ENCODE results near the gene PDZD8.
A peak's percentile ranks its signal among the peaks of the same experiment; 100 is the strongest.
"Not testable (repeated sequence)": the region's sequence is repeated elsewhere in the genome, so short reads cannot be mapped to it uniquely, and the experiment has no call there.

Gene PDZD8

GRCh38 chr10:117348236-117348635 lies 27.0 kb downstream of the PDZD8 start:
- no peak for DNase-seq

DNA sequence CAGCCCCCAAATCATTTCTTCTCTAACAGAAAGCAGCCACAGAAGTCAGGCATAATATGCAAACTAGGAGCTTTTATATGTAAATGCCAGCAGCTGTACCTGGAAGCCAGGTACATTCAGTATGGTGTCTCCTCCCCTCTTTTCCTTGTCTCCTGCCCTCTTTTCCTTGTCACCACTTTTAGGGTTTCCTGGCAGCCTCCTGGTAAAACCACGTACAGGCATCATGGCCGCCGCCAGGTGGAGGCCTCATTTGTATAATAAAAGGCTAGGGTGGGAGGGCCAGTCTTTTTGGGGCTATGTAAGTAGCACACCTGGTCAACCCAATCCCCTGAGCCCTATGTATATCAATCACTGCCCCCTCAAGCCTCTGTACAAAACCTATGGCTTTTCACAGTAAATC lies 28.7 kb downstream of the PDZD8 start:
- no peak for DNase-seq

- DNase-seq, result no peak
These were observed 30.1 kb downstream of the PDZD8 start for GRCh38 chr10:117345143-117345542.

- no peak for DNase-seq
These were observed 32.6 kb downstream of the PDZD8 start for GRCh38 chr10:117342641-117343040.

GRCh38 chr10:117341061-117341460 lies 34.2 kb downstream of the PDZD8 start:
- no peak for DNase-seq

- DNase-seq, result no peak
These were observed 35.3 kb downstream of the PDZD8 start for GRCh38 chr10:117339979-117340378.

DNA sequence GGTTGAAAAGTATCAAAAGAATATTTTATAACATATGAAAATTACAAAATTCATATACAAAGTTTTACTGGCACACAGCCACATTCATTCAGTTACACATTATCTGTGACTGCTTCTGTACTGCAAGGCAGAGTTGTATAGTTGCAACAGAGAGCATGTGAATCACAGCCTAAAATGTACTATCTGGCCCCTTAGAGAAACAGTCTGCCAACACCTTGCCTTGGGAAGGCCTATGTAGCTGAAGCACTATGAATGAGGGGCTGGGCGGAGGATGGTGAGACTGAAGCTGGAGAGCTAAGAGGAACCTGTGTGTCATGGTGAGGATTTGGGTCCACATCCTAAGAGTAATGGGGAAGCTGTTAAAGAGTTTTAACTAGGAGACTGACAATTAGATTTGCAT lies 35.7 kb downstream of the PDZD8 start:
- DNase-seq, result no peak

GRCh38 chr10:117334926-117335325 lies 40.3 kb downstream of the PDZD8 start:
- no peak for DNase-seq

DNA sequence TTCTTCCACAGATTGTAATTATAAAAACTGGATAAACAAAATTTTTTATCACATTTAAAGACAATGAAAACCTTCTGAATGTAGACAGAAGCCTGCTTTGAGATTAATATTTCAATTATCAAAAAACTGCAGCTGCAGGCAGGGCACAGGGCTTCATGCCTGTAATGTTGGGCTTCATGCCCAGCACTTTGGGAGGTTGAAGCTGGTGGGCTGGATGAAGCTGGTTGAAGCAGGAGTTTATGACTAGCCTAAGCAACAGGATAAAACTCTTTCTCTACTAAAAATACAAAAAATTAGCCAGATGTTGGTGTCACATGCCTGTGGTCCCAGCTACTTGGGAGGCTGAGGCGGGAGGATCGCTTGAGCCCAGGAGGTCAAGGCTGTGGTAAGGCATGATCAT lies 41.2 kb downstream of the PDZD8 start:
- no peak for DNase-seq

GRCh38 chr10:117327262-117327661 lies 48.0 kb downstream of the PDZD8 start:
- DNase-seq, result peak; percentile 22

- DNase-seq, result no peak
These were observed 50.9 kb downstream of the PDZD8 start for GRCh38 chr10:117324367-117324766.

DNA sequence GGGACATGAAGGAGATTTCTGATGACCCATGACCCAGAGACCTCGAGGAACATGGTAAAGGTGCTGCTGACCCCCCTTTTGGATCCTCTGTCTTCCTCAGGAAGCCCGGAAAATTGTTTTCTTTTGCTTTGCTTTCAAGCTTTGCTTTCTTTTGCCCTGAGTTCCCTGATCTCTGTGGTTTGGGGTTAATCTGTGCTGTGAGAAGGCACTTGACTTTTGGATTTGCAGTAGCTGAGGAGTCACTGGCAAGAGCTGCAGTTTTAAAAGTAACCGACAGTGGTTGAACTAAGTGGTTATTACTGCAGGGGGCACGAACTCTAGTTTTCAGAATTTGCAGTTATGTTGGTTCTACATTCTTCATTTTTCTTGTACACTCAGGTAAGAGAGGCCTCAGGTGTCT lies 53.0 kb downstream of the PDZD8 start:
- no peak for DNase-seq

DNA sequence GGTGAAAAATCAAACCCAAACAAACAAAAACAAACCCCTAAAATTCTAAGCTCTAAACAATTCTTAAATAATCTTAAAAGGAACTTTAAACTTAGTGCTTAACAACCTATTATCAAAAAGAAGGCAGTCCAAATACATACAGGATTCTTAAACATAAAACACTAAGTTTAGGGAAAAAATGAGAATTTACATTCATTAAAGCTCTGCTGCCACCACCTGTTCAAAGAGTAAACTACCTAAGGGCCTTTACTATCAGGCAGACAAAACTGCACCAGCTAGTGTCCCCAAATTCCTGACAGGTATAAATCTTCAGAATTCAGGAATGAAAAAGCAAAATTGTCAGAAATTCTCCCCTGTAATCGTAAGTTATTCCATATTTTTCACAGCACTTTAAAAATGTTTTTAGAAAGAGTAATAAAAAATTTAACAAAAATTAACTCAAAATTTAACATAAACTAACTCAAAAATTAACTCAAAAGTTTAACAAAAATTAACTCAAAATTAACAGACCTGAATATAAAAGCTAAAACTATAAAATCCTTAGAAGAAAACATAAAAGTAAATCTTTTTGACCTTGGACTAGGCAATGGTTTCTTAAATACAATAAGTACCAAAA lies 55.1 kb downstream of the PDZD8 start:
- DNase-seq, result peak; percentile 60

- peak; percentile 9 for DNase-seq
These were observed 56.3 kb downstream of the PDZD8 start for GRCh38 chr10:117318909-117319308.

GRCh38 chr10:117316701-117317100 lies 58.5 kb downstream of the PDZD8 start:
- no peak for DNase-seq

GRCh38 chr10:117313641-117314040 lies 61.6 kb downstream of the PDZD8 start:
- no peak for DNase-seq

DNA sequence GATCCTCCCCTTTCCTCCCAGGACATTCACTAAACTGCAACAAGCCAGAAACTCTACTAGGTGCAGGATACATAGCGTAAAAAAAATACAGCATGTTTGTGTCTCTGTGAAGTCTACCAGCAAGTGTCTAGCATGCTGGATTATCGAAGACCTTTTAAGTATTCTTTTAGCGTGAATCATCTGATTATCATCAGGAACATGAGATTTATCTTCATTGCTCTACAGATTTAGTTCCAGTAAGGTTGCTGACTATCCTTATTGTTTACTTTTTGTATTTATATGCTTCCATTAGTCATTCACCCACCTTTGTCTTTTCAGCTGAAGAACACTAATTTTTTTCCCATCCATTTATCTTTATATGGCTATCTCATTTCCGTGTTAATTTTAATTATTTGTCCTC lies 62.8 kb downstream of the PDZD8 start:
- no peak for DNase-seq

DNA sequence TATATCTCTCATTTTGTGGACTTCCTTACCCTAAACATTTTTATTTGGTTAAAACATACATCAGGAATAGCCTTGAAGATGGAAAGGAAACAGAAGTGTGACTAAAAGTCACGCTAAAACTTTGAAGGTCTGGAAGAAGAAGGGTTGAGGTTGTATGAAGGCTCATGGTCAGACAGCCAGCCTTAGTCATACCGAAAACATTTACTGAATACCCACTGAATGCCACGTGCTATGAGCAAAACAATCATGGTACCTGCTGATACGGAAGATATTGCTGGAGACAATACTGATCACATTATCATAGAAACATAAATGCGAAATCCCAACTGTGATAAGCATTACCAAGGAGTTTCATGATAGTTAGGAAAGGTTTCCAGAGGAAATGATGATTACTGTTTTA lies 64.0 kb downstream of the PDZD8 start:
- no peak for DNase-seq

DNA sequence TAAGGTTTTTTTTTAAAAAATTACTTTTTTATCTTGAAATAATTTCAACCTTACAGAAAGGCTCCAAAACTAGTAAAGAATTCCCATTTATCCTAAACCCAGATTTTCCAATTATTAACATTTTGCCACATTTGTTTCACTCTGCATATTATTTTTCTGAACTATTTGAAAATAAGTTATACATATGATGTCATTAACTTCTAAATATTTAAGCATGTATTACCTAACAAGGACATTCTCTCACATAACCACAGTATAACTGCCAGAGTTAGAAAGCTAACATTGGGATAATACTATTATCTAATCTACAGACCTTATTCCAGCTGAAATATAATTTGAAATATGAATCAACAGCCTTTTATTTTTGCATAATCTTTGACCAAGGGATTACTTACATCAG lies 68.6 kb downstream of the PDZD8 start:
- no peak for DNase-seq

DNA sequence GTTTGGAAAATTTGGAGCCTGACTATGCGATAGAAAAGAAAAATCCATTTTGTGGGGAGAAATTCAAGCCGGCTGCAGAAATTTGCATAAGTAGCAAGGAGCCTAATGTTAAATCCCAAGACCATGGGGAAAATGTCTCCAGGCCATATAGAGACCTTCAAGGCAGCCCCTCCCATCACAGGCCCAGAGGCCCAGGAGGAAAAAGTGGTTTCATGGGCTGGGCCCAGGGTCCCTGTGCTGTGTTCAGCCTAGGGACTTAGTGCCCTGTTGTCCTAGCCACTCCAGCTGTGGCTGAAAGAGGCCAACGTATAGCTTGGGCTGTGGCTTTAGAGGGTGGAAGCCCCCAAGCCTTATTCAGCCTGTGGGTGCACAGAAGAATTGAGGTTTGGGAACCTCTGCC lies 71.8 kb downstream of the PDZD8 start:
- DNase-seq, result not testable (repeated sequence)

GRCh38 chr10:117300671-117301070 lies 74.6 kb downstream of the PDZD8 start:
- no peak for DNase-seq

DNA sequence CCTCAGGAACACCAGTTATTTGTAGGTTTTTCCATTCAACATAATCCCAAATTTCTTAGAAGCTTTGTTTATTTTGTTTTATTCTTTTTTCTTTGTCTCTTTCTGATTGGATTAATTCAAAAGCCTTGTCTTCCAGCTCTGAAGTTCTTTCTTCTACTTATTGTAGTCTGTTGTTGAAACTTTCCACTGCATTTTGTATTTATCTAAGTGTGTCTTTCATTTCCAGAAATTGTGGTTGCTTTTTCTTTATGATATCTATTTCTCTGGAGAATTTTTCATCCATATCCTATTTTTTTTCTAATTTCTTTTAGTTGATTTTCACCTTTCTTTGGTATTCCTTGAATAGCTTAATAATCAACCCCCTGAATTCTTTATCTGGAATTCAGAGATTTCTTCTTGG lies 75.8 kb downstream of the PDZD8 start:
- DNase-seq, result no peak

GRCh38 chr10:117298219-117298618 lies 77.0 kb downstream of the PDZD8 start:
- no peak for DNase-seq

GRCh38 chr10:117294735-117295134 lies 80.5 kb downstream of the PDZD8 start:
- DNase-seq, result no peak

DNA sequence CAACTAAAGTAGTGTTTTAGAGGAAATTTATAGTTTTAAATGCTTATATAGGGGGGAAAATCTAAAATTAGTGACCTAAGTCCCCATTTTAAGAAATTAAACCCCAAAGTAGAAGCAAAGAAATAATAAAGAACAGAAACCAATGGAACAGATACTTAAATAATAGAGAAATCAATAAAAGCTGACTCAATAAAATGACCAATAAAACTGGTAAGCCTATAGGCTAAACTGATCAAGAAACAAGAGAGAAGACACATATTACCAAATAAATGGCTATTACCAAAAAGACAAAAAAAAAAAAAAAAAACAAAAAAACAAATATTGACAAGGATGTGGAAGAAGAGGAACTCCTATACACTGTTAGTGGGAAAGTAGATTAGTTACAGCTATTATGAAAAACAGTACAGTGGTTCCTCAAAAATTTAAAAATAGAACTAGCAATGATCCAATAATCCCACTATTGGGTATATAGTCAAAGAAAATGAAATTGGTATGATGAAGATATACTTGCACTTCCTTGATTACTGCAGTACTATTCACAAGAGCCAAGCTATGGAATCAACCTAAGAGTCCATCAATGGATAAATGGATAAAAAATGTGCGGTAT lies 81.1 kb downstream of the PDZD8 start:
- DNase-seq, result no peak
